Chondrocyte (in vitro differentiated cells): Measurements from ENCODE around the gene MLANA. TPM values are rescaled to one million over a fixed set of nuclear protein-coding genes. Genes with fewer than 3 reads are reported as not detected.
A peak's percentile ranks its signal among the peaks of the same experiment; 100 is the strongest.
"Not testable (repeated sequence)": the region's sequence is repeated elsewhere in the genome, so short reads cannot be mapped to it uniquely, and the experiment has no call there.

Experiments used
- DNase-seq: peaks from one replicate; pipeline ENCODE4 v3.0.0; 2021; ENCODE audit warnings: mixed read lengths, low spot score
- H3K27ac Mint-ChIP-seq: one replicate; pipeline ENCODE4 v1.8.0; 2021; ENCODE audit warnings: mild to moderate bottlenecking, moderate library complexity, mixed read lengths; ENCODE audit not compliant: unreplicated experiment
- H3K27me3 Mint-ChIP-seq: 2 replicates; pipeline ENCODE4 v1.8.0; 2021; ENCODE audit warnings: low read depth, mixed read lengths
- H3K36me3 Mint-ChIP-seq: 2 replicates; pipeline ENCODE4 v1.8.0; 2021; ENCODE audit warnings: low read depth, mixed read lengths
- H3K4me1 Mint-ChIP-seq: 2 replicates; pipeline ENCODE4 v1.8.0; 2021; ENCODE audit warnings: low read depth, mild to moderate bottlenecking, mixed read lengths
- H3K4me3 Mint-ChIP-seq: one replicate; pipeline ENCODE4 v1.8.0; 2021; ENCODE audit warnings: mild to moderate bottlenecking, moderate library complexity, mixed read lengths; ENCODE audit not compliant: unreplicated experiment
- H3K9me3 Mint-ChIP-seq: 2 replicates; pipeline ENCODE4 v1.8.0; 2021; ENCODE audit warnings: low read depth, mixed read lengths
- total RNA-seq: library from RNA; stranded (reverse); gene quantifications from 3 replicates; pipeline ENCODE4 v1.2.1, GENCODE V29; 2021
- TF ChIP-seq, protein P1 (sequence below): fragments of 200-600 bp; sonication (generic); IDR thresholded peaks from 2 replicates; pipeline ENCODE4 v1.5.0; 2021; ENCODE audit warnings: antibody characterized with exemption, mild to moderate bottlenecking, moderate library complexity

Gene MLANA
- total RNA-seq, 1 donor from 2014 or later = not detected

DNA sequence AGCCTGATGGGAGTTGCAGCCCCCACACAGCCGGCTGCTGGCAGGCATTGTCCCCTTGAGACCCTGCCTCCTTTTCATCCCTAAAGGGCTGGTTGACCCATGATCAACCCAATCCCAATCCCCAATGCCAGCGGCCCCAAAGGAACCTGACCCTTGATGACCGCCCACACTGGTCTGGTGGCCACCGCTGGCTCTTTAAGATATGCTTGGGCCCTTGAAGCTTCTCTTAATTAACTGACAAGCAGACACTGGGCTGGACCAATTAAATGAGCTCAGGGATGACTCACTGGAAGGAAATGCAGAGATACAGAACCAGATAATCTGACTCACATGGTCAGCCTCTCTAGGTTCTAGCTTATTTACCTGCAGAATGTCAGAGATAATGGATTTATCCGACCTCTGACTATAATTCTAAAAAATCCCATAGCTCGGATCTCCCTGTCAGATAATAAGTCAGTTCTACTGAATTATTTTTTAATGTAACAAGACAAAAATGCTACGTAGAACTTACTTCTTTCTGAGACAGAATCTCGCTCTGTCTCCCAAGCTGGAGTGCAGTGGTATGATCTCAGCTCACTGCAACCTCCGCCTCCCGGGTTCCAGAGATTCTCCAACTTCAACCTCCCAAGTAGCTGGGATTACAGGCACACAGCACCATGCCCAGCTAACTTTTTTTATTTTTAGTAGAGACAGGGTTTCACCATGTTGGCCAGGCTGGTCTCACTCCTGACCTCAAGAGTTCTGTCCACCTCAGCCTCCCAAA, 11.1 kb upstream of the MLANA start:
- Mint-ChIP-seq H3K4me3 (no peak overlapping the region), H3K4me1 (no peaks in the 10 kb centered on the region), H3K27ac (no peak overlapping the region), H3K9me3 (peaks cover 4% of the 10 kb centered on the region), H3K36me3 (no peaks in the 10 kb centered on the region), H3K27me3 (no peaks in the 10 kb centered on the region)
- DNase-seq = no peak
- TF ChIP-seq, protein P1, sequence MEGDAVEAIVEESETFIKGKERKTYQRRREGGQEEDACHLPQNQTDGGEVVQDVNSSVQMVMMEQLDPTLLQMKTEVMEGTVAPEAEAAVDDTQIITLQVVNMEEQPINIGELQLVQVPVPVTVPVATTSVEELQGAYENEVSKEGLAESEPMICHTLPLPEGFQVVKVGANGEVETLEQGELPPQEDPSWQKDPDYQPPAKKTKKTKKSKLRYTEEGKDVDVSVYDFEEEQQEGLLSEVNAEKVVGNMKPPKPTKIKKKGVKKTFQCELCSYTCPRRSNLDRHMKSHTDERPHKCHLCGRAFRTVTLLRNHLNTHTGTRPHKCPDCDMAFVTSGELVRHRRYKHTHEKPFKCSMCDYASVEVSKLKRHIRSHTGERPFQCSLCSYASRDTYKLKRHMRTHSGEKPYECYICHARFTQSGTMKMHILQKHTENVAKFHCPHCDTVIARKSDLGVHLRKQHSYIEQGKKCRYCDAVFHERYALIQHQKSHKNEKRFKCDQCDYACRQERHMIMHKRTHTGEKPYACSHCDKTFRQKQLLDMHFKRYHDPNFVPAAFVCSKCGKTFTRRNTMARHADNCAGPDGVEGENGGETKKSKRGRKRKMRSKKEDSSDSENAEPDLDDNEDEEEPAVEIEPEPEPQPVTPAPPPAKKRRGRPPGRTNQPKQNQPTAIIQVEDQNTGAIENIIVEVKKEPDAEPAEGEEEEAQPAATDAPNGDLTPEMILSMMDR = no peak

DNA sequence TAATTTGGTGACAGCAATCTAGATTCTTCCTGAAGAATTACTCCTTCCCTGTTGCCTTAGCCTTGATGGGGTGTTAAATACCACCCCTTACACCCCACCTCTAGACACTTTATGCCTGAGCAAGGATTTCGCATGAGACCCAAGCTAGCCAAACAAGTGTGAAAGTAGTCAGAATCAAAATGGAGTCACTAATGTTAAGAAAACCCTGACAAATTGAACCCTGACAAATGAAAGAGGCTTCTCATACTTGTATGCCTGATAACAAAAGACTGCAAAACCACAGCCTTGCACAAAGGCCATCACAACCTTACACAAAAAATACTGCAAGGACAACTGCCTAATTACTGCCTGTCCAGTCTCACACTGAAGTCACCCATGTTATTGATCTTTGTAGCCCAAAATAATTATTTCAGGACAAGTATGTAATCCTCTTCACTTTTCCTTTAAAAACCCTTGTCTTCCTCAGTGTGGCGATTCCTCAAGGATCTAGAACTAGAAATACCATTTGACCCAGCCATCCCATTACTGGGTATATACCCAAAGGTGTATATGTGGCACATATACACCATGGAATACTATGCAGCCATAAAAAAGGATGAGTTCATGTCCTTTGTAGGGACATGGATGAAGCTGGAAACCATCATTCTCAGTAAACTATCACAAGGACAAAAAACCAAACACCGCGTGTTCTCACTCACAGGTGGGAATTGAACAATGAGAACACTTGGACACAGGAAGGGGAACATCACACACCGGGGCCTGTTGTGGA, 8.3 kb upstream of the MLANA start:
- not testable (repeated sequence) for H3K27ac Mint-ChIP-seq, H3K36me3 Mint-ChIP-seq, H3K4me1 Mint-ChIP-seq, H3K9me3 Mint-ChIP-seq, H3K4me3 Mint-ChIP-seq, DNase-seq, H3K27me3 Mint-ChIP-seq

DNA sequence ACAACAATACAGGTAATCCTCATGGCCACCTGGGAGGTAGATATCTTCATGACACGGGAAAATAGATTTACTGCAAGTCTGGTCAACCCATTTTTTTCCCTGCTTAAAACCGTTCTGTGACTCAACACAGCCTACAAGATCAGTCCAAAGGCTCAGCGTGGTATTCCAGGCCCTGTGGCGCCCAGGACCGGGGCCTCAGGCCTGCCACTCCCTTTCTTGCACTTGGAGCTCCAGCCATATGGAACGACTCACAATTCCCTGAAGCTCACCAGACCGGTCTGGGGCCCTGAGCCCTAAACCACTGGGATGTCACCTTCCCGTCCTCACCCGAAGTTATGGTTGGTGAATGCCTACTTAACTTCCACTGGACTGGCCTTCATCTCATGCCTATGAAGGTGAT, 6.5 kb upstream of the MLANA start:
- no peak overlapping the region for H3K27ac Mint-ChIP-seq
- no peaks in the 10 kb centered on the region for H3K27me3 Mint-ChIP-seq
- no peaks in the 10 kb centered on the region for H3K9me3 Mint-ChIP-seq
- no peak for DNase-seq
- no peak overlapping the region for H3K4me3 Mint-ChIP-seq
- TF ChIP-seq, protein P1 = no peak
- H3K4me1 Mint-ChIP-seq = no peaks in the 10 kb centered on the region
- no peaks in the 10 kb centered on the region for H3K36me3 Mint-ChIP-seq

DNA sequence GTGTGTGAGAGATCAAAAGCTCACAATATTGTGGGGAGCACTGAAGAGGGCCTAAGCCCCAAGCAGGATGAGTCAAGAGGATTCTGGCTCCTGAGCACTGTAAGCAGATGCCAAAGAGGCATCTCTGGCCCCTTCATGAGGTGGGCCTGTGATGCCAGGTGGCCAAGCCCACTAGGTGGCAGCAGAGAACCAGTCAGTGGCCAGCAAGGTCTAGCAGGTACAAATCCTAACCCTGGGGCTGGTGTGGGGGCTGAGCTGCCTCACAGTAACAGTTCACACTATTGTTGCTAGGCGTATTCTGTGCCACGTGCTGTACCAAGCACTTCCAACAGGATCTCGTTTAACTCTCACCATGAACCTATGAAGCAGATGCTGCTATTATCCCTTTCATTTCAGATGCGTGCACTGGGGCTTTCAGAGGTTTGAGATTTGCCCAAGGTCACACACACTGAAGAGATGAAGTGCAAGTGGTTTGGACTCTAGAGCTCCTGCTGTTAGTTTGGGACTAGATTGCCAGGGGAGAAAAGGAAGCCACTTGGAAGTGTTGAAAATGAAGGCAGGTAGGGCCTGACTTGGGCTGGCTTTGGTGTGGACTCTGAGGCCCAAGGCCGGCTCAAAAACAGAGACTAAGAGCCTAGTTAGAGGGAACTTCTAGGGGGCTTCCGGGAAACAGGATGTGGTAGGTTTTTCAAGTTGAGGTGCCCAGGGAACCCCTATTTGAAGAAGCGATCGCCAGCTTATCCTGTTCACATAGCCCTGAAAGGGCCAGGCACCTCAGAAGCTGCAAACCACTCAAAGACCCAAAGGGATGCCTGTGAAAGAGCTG, 4.4 kb upstream of the MLANA start:
- no peaks in the 10 kb centered on the region for H3K36me3 Mint-ChIP-seq
- no peaks in the 10 kb centered on the region for H3K9me3 Mint-ChIP-seq
- no peak for DNase-seq
- no peak overlapping the region for H3K27ac Mint-ChIP-seq
- H3K27me3 Mint-ChIP-seq = no peaks in the 10 kb centered on the region
- H3K4me3 Mint-ChIP-seq = no peak overlapping the region
- H3K4me1 Mint-ChIP-seq = no peaks in the 10 kb centered on the region
- TF ChIP-seq, protein P1 = peak; percentile 96

DNA sequence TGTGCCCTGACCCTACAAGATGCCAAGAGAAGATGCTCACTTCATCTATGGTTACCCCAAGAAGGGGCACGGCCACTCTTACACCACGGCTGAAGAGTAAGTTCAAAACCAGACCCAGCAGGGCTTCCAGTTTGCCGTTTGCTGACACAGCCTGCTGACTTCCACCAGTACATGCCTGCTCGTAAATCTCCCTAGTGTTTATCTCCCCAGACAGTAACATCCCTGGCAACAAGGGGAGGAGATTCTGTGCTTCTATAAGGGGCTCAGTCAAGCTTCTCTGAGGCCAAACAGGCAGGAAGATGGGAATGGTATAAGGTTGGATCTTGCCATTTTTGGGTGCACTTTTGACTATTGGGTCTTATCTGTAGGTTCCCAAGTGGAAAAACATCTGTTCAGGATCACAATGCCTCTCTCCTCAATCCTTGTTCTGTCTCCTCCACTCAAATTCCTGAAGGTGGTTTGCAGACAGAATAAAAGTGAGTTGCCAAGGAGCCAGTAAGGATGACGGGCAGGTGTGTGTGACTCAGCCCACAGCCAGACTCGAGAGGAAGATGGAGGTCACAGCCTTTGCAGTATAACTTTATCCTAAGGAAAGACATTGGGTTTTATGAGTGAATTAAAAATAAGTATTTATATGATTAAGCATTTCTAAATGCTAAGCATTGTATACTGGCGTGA, 1.9 kb downstream of the MLANA start:
- TF ChIP-seq, protein P1 = no peak
- Mint-ChIP-seq H3K9me3 (no peaks in the 10 kb centered on the region), H3K27ac (no peak overlapping the region), H3K4me3 (no peak overlapping the region), H3K4me1 (no peaks in the 10 kb centered on the region), H3K36me3 (peaks cover 5% of the 10 kb centered on the region), H3K27me3 (no peaks in the 10 kb centered on the region)
- no peak for DNase-seq
